HCT116 (cell line): Measurements from ENCODE around the gene ANKRD23.

ENCODE experiments used
- CEBPB ChIP-seq: IDR thresholded peaks from 2 replicates; pipeline ENCODE4 v1.6.1; 2012; ENCODE audit warnings: low read depth
- CTCF ChIP-seq, 3 experiments: fragments of 200-600 bp in 1 of 3; sonication (generic) in 1 of 3; IDR thresholded peaks in 2 of 3; conservative IDR thresholded peaks in 1 of 3; 2 replicates each; pipeline ENCODE4 v1.5.1; 2012 to 2017; ENCODE audit warnings: low read depth in 2 of 3, low read length in 2 of 3, antibody characterized with exemption in 1 of 3, borderline replicate concordance in 1 of 3, control low read depth in 1 of 3, mild to moderate bottlenecking in 1 of 3, mixed read lengths in 1 of 3, mixed run types in 1 of 3, moderate library complexity in 1 of 3; ENCODE audit not compliant: insufficient read depth in 1 of 3
- EZH2 ChIP-seq: fragments of 200-600 bp; sonication (generic); IDR thresholded peaks from 2 replicates; pipeline ENCODE4 v1.6.1; 2017; ENCODE audit warnings: antibody characterized with exemption, mixed run types
- EZH2phosphoT487 ChIP-seq: fragments of 200-600 bp; IDR thresholded peaks from 2 replicates; pipeline ENCODE4 v1.6.1; 2018; ENCODE audit warnings: antibody characterized with exemption, borderline replicate concordance
- JUND ChIP-seq: IDR thresholded peaks from 2 replicates; pipeline ENCODE4 v1.6.1; 2012
- POLR2A ChIP-seq: IDR thresholded peaks from 2 replicates; pipeline ENCODE4 v1.7.0; 2011; ENCODE audit warnings: borderline replicate concordance; ENCODE audit not compliant: insufficient read depth, insufficient read length; ENCODE audit errors: extremely low read depth
- POLR2AphosphoS5 ChIP-seq: IDR thresholded peaks from 2 replicates; pipeline ENCODE4 v1.6.1; 2011; ENCODE audit warnings: mild to moderate bottlenecking, low read depth, low read length, moderate library complexity
- RAD21 ChIP-seq: IDR thresholded peaks from 2 replicates; pipeline ENCODE4 v1.6.1; 2012; ENCODE audit warnings: low read depth, mild to moderate bottlenecking
- SP1 ChIP-seq: IDR thresholded peaks from 2 replicates; pipeline ENCODE4 v1.6.1; 2012; ENCODE audit warnings: low read depth
- TF ChIP-seq, protein P1 (sequence below): IDR thresholded peaks from 2 replicates; pipeline ENCODE4 v1.6.1; 2012; ENCODE audit warnings: low read depth
- TF ChIP-seq, protein P2 (sequence below): IDR thresholded peaks from 2 replicates; pipeline ENCODE4 v1.6.1; 2012
- TF ChIP-seq, protein P3 (sequence below): IDR thresholded peaks from 2 replicates; pipeline ENCODE4 v1.6.1; 2012

GRCh38 chr2:96877042-96877451 lies 33.2 kb upstream of the ANKRD23 start:
- no peak for TF ChIP-seq CTCF (IDR thresholded peaks at IDR 0.05 in 2 of 3, conservative IDR thresholded peaks at IDR 0.05 in 1 of 3; ENCODE audit: borderline replicate concordance in 1 of 3, insufficient read depth in 1 of 3, low read depth in 2 of 3, low read length in 2 of 3)
- TF ChIP-seq EZH2phosphoT487 = no peak
- TF ChIP-seq JUND = no peak
- TF ChIP-seq RAD21 = no peak
- no peak for TF ChIP-seq CEBPB
- TF ChIP-seq EZH2 = no peak
- TF ChIP-seq, protein P1, sequence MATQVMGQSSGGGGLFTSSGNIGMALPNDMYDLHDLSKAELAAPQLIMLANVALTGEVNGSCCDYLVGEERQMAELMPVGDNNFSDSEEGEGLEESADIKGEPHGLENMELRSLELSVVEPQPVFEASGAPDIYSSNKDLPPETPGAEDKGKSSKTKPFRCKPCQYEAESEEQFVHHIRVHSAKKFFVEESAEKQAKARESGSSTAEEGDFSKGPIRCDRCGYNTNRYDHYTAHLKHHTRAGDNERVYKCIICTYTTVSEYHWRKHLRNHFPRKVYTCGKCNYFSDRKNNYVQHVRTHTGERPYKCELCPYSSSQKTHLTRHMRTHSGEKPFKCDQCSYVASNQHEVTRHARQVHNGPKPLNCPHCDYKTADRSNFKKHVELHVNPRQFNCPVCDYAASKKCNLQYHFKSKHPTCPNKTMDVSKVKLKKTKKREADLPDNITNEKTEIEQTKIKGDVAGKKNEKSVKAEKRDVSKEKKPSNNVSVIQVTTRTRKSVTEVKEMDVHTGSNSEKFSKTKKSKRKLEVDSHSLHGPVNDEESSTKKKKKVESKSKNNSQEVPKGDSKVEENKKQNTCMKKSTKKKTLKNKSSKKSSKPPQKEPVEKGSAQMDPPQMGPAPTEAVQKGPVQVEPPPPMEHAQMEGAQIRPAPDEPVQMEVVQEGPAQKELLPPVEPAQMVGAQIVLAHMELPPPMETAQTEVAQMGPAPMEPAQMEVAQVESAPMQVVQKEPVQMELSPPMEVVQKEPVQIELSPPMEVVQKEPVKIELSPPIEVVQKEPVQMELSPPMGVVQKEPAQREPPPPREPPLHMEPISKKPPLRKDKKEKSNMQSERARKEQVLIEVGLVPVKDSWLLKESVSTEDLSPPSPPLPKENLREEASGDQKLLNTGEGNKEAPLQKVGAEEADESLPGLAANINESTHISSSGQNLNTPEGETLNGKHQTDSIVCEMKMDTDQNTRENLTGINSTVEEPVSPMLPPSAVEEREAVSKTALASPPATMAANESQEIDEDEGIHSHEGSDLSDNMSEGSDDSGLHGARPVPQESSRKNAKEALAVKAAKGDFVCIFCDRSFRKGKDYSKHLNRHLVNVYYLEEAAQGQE = no peak
- TF ChIP-seq, protein P2, sequence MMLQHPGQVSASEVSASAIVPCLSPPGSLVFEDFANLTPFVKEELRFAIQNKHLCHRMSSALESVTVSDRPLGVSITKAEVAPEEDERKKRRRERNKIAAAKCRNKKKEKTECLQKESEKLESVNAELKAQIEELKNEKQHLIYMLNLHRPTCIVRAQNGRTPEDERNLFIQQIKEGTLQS = no peak
- TF ChIP-seq, protein P3, sequence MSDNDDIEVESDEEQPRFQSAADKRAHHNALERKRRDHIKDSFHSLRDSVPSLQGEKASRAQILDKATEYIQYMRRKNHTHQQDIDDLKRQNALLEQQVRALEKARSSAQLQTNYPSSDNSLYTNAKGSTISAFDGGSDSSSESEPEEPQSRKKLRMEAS = no peak
- TF ChIP-seq POLR2AphosphoS5 = no peak
- no peak for TF ChIP-seq POLR2A
- no peak for TF ChIP-seq SP1
